ENCODE measurements around the gene PACC1.
"Not testable (repeated sequence)": the region's sequence is repeated elsewhere in the genome, so short reads cannot be mapped to it uniquely, and the experiment has no call there.

Gene PACC1

DNA sequence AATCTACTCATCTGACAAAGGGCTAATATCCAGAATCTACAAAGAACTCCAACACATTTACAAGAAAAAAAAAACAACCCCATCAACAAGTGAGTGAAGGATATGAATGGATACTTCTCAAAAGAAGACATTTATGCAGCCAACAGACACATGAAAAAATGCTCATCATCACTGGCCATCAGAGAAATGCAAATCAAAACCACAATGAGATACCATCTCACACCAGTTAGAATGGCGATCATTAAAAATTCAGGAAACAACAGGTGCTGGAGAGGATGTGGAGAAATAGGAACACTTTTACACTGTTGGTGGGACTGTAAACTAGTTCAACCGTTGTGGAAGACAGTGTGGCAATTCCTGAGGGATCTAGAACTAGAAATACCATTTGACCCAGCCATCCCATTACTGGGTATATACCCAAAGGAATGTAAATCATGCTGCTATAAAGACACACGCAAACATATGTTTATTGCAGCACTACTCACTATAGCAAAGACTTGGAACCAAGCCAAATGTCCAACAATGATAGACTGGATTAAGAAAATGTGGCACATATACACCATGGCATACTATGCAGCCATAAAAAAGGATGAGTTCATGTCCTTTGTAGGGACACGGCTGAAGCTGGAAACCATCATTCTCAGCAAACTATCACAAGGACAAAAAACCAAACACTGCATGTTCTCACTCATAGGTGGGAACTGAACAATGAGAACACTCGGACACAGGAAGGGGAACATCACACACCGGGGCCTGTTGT is 18.8 kb downstream of the PACC1 start:
- DNase-seq = not testable (repeated sequence)

DNA sequence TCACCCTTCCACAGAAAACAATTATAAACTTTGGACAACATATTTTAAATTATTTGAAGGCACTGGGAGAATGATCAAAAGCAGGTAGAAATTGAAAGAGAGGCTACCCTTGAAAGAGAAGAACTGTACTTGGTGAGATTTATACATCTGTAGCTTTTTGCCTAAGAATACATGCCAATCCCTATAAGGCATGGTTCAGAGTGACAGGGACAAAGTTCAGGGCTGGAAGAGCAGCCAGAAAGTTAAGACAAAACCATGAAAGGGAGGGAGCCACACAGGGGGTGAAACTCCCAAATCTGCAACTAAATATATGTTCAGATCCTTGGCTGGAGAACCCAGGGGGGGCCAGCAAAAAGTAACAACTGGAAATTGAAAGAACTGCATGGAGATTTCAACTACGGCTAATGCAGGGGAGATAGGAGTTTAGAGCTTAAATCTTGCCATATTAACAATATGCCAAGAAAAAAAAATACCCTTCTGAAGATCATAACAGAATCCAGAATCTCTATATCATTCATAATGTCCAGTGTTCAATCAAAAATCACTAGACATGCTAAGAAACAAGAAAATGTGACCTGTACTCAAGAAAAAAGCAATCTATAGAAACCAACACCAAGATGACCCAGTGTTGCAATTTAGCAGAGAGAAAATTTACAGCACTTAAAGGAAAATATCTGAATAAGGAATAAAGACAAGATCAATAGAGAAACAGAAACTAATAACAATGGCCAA is 25.5 kb downstream of the PACC1 start:
- no peak for DNase-seq

DNA sequence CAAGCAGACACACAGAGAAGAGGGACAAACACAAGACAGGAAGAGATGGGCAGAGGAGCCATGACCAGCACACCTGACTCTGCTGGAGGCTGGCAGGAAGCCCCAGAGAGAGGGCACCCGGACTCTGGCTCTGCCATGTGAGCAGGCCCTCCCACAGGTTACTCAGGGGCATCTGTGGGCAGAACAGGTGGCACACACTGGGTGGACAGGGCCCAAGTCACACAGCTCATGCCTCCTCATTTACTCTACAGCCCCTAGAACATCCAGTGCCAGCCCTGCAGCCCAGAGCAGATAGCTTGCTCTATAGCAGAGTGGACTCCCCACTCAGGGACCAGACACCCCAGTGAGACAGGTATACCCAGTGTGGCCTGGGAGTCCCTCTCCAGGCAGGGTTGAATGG is 28.7 kb downstream of the PACC1 start:
- no peak for DNase-seq

DNA sequence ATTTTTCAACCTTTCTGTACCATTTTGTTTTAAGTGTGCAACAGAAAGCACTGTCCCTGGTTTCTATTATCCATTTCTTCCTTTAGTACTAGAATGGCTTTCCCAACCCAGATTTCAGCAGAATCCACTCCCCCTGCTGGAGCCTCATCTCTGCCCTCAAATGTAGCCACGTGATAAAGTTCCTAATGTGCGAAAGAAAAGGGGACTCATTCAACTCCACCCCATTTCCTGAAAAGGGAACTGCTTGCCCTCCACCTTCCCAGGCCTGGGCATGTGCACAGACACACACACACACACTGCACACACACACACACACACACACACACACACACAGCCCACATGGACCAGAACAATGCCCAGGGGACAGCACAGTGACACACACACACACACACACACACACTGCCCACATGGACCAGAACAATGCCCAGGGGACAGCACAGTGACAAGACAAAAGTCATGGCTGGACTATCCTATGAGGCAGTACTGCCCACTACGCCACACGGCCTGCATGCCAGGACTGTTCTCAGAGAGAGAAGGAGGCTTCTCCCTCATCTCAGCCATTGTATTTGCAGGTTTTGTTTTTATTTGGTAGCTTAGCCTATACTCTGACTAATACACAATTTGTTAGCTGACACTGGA is 33.2 kb downstream of the PACC1 start:
- DNase-seq = no peak

DNA sequence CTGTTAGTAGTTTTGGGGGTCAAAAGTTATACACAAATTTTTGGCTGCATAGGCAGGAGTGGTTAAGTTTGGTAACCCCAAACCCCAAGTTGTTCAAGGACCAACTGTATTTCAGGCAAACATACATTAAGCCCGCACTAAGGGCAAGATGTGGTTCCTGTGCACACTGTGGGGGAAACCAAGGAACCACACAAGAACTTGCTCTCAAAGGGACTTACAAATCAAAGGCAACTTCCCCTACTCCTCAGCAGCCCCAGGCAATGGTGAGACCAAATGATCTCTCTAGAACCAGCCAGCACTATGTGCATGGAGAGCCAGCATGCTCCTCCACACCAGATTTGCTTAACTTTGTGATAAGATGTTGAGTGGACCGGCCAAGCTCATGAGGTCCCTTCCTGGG is 35.3 kb downstream of the PACC1 start:
- no peak for DNase-seq

DNA sequence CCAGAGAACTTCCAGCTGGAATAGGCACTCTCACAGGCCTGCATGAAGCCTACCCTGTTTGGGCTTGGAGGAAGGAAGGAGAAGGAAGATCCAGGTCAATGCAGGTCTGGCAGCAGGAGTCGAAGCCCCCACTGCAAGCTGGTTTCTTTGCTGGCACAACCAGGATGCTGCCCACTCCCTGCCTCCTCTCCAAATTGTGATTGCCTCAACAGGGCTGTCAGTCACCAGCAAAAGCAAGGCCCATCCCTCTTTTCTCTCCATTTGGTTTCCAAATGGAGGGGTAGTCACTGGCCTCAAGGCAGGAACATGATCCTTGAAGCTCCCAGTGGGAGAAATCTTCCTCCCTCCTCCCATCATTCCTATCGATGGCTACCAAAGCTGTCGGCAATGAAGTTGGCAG is 37.0 kb downstream of the PACC1 start:
- DNase-seq = no peak

DNA sequence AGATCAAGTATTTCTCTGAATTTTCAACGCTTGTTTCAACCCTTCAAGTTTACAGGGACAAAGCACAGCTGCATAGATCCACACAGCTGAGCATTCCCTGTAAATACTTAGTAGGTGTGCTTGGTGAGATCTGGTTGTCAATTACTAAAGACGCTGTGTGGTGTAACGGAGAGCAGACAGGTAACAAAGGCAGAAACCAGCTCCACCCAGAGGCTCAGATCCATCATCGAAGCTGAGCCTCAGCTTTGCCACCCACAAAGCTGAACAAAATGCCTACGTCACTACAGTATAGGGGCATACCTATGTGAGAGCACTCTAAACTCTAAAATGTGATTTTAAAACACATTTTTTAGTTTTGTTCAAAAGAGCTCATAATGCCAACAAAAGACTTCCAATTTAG is 38.7 kb downstream of the PACC1 start:
- no peak for DNase-seq

DNA sequence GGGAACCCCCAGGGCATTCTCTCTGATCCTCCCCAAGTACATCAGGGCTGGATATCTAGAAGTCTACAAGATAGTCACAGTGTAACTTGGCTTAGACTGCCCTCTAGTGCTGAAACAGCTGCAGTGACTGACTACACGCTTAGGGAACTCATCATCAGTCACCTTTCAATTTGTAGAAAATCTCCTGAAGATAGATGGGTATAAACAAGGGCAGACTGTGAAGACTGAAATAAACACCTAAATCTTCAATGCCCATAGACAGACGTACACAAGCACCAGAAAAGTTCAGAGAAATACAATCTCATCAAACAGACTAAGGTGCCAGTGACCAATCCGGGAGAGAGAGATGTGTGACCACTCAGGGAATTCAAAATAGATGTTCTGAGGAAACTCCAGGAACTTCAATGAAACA is 46.6 kb downstream of the PACC1 start:
- DNase-seq = peak; percentile 45

DNA sequence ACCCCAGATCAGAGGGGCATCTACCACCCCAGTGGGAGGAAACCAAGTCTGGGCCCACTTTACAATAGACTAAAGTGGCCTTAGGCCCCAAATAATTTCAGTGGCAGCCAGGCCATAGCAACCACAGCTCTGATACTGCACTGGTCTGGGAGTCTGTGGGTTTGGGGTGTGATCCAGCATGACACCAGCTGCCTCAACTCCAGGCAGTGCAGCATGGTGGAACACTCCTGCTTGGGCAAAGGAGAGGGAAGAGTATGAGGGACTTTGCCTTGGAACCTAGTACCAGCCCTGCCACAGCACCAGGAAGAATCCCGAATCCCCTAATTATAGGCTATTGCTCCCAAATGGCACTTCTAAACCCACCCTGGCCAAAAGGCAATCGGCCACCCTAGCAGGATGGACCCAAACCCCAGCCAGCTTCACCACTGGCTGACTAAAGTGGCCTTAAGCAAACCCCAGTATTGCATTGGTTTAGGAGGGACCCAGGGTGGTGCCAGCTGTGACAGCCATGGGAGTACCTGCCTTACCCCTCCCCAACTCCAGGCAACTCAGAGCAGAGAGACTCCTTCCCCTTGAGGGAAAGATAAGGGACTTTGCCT is 47.1 kb downstream of the PACC1 start:
- DNase-seq = no peak

DNA sequence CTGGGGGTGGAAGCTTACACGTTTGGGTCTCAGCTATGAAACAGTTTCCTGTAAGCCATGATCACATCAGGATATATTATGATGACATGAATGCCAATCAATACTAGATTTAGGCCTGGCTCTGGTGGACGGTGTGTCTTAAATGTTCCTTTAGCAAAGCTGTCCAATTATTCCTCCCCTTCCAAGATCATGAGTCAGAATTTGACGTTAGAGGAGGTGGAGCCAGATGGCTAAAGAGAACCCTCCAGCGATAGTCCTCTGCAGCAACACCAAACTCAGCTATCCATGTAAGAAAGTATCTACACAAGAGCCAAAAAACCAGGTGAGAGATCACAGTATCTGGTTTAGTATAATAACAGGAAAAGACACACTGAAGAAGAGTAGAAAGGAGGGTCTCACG is 47.8 kb downstream of the PACC1 start:
- DNase-seq = no peak

DNA sequence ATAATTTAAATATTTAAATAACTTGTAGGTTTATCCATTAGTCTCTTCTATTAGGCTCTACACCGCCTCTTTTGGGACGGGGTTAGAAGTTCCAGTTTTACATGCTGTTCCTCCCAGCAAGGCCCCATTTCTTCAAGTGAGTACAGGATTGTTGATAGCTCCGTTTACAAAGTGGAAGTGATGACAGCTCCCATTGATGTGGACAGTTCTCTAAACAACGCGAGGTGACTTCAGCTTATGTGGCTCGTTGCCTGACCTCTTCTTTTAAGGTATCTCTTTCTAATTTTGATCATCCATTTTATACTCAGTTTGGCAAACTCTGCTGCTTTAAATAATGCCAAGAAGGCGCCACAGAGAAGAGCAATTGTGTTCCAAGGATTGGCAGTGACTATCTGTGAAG is 49.7 kb downstream of the PACC1 start:
- DNase-seq = no peak

DNA sequence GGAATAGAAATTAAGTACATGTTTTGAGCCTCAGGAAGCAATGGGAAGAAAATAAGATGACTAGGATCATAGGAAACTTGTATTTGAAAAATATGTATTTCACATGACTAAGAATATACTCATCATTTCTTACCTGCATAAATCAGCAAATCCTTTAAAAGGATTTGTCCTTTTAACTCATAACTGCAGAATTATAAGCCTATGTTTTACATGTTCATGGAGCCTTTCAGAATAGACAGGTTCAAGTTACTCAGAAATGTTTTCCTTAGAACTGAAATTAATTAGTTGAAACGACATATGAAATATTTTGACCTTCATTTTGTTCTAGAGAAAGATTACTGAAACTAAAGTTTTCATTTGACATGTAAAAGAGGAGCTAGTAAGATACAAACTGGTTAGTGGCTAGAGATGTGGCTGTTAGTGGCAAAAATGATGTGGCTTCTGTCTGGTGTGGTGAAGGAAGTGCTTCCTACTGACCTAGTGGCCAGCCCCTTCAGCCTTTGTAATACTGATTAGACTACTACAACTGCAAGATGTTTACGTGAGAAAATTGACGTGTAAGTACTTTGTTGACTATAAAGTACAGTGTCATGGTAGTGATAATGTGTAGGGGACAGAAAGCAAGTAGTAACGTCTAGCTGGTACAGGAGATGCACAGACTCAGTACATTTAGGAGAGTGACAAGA is 54.7 kb downstream of the PACC1 start:
- DNase-seq = no peak

DNA sequence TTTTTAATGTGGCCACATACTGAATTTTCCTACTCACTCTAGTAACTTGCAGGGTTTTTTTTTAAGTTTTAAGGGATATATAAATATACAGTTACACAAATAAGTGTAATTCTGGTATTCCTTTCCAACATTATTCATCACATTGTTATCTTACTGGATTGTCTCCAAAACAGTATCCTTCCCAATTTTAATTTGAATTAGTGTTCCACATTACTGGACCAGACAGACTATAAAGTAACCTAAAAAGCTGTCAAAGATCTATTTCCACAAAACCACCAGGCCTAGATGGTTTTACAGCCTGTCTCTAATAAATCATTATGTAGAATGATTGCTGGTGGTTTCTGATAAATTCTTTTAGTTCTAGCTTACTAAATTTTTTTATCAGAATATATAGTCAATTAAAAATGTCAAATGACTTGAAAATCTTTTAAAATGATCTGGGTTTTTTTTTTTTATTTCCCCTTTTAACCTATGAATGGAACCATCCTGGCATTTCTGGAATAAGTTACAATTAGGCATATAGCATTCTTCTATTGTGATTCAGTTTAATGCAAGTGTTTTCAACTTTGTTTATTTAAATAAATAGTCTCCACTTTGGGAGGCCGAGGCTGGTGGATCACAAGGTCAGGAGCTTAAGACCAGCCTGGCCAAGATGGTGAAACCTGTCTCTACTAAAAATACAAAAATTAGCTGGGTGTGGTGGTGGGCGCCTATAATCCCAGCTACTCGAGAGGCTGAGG is 59.3 kb downstream of the PACC1 start:
- DNase-seq = no peak

DNA sequence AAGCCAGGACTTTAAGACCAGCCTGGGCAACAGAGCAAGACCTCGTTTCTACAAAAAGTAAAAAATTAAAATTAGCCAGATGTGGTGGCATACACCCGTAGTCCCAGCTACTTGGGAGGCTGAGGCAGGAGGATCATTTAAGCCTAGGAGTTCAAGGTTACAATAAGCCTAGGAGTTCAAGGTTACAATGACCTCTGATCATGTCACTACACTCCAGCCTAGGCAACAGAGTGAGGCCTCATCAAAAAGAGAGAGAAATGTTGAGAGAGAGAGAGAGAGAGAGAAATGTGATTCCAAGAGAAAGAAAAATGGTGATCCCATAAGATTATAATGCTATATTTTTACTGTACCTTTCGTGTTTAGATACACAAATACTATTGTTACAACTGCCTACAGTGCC is 60.2 kb downstream of the PACC1 start:
- DNase-seq = no peak

DNA sequence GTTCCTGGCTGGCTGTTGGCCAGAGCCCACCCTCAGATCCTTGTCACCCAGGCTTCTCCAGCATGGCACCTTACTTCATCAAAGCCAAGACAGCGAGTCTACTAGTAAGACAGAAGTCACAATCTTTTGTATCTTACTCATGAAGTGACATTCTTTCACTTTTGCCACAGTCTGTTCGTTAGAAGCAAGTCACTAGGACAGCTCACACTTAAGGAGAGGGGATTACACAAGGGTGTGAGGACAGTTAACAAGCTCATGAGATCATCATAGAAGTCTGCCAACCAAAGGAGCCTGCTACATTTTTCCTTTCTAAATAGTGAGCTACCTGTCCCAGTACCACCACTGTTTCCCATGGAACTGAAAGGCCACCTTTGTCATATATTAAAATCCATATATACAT is 61.5 kb downstream of the PACC1 start:
- no peak for DNase-seq

DNA sequence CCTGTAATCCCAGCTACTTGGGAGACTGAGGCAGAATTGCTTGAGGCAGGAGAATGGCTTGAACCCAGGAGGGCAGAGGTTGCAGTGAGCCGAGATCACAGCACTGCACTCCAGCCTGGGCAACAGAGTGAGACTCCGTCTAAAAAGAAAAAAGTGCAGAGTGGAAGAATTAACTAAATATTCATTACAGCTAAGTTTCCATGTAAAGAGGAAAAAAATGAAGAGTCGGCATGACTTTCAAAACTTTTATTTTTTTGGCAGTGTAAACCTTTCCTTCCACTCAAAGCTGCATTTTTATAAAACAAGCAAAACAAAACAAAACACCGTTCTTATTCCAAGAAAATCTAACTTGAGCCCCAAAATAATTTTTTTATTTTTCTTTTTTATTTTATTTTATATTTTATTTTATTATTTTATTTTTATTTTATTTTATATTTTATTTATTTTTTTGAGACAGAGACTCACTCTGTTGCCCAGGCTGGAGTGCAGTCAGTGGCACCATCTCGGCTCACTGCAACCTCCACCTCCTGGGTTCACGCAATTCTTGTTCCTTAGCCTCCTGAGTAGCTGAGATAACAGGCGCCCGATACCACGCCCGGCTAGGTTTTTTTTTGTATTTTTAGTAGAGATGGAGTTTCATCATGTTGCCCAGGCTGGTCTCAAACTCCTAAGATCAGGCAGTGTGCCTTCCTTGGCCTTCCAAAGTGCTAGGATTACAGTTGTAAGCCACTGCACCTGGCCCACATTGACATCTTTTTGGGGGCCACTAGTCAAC is 62.9 kb downstream of the PACC1 start:
- no peak for DNase-seq

DNA sequence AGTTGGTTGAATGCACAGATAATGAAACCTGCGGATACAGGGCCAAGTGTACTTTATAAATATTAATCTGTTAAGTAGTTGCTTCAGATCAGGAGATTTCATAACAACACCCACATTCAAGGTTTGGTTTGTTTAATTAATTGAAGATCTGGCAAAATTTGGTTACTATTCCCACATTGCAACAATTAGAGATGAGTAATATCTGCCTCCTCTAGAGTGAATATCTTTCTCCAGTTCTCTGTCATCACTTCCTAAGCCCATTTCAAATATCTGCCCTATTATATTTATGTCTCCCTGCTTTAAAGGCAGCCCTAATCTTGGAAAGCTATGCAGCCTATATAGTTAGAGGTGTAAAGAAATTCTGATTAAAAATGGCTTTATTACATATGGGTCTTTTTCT is 68.1 kb downstream of the PACC1 start:
- no peak for DNase-seq

DNA sequence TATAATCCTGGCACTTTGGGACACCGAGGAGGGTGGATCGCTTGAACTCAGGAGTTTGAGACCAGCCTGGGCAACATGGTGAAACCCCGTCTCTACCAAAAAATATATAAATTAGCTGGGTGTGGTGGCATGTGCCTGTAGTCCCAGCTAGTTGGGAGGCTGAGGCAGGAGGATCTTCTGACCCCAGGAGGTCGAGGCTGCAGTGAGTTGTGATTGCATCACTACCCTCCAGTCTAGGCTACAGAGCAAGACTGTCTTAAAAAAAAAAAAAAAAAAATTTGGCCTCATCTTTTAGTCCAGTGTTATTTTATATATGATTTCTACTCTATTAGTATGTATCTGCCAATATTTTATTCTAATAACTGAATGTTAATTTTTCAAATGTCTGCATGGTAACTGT is 69.8 kb downstream of the PACC1 start:
- DNase-seq = no peak

DNA sequence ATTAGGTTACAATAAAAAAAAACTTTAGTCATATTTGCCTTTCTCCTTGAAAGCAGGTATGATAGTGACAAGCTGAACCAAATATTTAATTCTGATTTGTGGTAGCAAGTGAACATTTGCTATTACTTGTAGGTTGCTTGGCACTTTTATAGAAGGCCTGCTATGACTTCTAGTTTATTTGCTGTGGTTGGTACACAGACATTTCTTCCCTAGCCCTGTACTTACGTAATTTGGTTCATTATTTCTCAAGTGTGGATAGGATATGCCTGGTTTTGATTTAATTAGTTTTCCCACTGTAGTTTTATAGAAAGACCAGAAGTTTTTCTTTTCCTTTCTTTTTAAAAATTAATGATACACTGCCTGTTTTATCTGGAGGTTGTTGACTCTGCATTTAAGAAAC is 73.6 kb downstream of the PACC1 start:
- no peak for DNase-seq

DNA sequence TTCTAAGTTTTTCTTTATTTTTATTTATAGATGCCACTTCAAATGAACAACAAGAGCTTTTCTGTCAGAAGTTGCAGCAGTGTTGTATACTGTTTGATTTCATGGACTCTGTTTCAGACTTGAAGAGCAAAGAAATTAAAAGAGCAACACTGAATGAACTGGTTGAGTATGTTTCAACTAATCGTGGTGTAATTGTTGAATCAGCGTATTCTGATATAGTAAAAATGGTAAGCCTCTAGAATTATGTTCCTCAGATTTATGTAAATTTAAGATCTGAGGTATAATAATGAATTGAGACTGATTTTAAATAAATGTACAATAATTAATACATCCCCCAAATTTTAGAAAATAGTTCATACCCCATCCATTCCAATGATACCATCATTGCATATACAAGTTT is 85.6 kb downstream of the PACC1 start:
- DNase-seq = no peak

DNA sequence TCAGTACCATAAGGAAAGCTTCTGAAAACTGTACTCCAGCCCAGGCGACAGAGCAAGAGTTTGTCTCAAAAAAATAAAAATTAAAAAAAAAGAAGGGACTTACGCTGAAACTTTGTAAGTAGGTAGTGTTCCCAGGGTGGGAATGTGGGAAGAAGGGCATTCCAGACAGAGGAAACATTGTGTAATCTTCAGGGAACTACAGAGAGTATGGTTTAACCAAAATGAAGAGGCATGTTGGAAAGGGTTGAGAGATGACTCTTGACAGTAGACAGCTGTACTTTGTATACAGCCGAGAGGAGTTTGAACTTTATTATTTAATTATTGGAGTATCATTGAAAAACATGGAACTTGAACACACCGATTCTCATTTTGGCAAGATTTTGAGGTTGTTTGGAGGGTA is 86.4 kb downstream of the PACC1 start:
- DNase-seq = no peak

DNA sequence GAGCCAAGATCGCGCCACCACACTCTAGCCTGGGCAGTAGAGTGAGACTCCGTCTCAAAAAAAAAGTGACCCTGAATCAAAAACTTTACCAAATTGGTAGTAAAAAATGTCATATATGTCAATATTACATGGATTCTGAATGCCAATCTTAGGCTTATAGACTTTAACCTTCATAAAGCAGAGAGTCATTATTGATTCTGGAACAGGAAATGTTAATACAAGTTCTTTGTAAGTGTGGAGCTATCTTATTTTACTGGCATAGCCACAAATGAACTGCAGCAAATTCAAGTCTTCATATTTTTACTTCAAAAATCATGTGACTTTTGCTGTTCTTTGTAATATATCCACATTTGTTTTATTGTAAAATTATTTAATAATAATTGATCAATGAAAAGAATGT is 88.1 kb downstream of the PACC1 start:
- no peak for DNase-seq
